Skeletal muscle tissue (tissue), 4 donors: ENCODE measurements around the gene ARID5B. TPM values are rescaled to one million over a fixed set of nuclear protein-coding genes. Genes with fewer than 3 reads are reported as not detected.
"Not testable (repeated sequence)": the region's sequence is repeated elsewhere in the genome, so short reads cannot be mapped to it uniquely, and the experiment has no call there.

ENCODE experiments used
- H3K27ac ChIP-seq: one replicate; pipeline ENCODE4 v1.7.0; 2013; ENCODE audit warnings: mild to moderate bottlenecking, low read depth, low read length, inconsistent platforms
- H3K27me3 ChIP-seq, 3 donors: one replicate each; pipeline ENCODE4 v1.7.0; 2013; ENCODE audit warnings: low read length in 3 of 3; ENCODE audit not compliant: control insufficient read depth in 3 of 3, insufficient read depth in 3 of 3
- H3K36me3 ChIP-seq, 3 donors: one replicate each; pipeline ENCODE4 v1.7.0; 2013; ENCODE audit warnings: low read length in 3 of 3; ENCODE audit not compliant: control insufficient read depth in 3 of 3, insufficient read depth in 3 of 3
- H3K4me1 ChIP-seq, 3 donors: one replicate each; pipeline ENCODE4 v1.7.0; 2013; ENCODE audit warnings: low read length in 3 of 3, mild to moderate bottlenecking in 3 of 3; ENCODE audit not compliant: control insufficient read depth in 3 of 3, insufficient read depth in 3 of 3
- H3K4me3 ChIP-seq, 3 donors: one replicate each; pipeline ENCODE4 v1.7.0; 2013; ENCODE audit warnings: low read length in 3 of 3
- H3K9ac ChIP-seq, 3 donors: one replicate each; pipeline ENCODE4 v1.7.0; 2013; ENCODE audit warnings: low read length in 3 of 3, mild to moderate bottlenecking in 3 of 3, moderate library complexity in 2 of 3, low read depth in 1 of 3
- H3K9me3 ChIP-seq, 3 donors: one replicate each; pipeline ENCODE4 v1.7.0; 2013; ENCODE audit warnings: low read length in 3 of 3; ENCODE audit not compliant: control insufficient read depth in 3 of 3
- total RNA-seq: library from RNA; depleted of rRNA; stranded (reverse); fragments of >200 nt; gene quantifications from one replicate; pipeline ENCODE4 v1.2.3, GENCODE V29; 2014
- donor health status: Osteomylitis.

The ARID5B gene
- total RNA-seq: 27.7 TPM

GRCh38 chr10:61900829-61901792 is at the start of gene ARID5B:
ARID5B (plus strand) TSS chr10:61901699; CDS start chr10:61901710, 11 bp downstream.
- H3K9me3 ChIP-seq: no peaks in the 10 kb centered on the region
- H3K9ac ChIP-seq: peak within 1 kb of the TSS; percentile 77 to 88 (median 87)
- H3K36me3 ChIP-seq: no peaks in the 10 kb centered on the region
- no peaks in the 10 kb centered on the region for H3K27me3 ChIP-seq
- H3K27ac ChIP-seq: peak within 1 kb of the TSS; percentile 96
- H3K4me1 ChIP-seq: peaks cover 17 to 29% (median 24%) of the 10 kb centered on the region in 3 donors
- peak within 1 kb of the TSS; percentile 79 to 99 (median 88) for H3K4me3 ChIP-seq

GRCh38 chr10:61852261-61852660 is 49.2 kb upstream of the ARID5B start:
- H3K27me3 ChIP-seq: no peaks in the 10 kb centered on the region
- H3K4me3 ChIP-seq: no peak overlapping the region
- no peaks in the 10 kb centered on the region for H3K36me3 ChIP-seq
- H3K27ac ChIP-seq: no peak overlapping the region
- H3K9me3 ChIP-seq: no peaks in the 10 kb centered on the region
- no peak overlapping the region for H3K9ac ChIP-seq
- no peaks in the 10 kb centered on the region for H3K4me1 ChIP-seq

- H3K9me3 ChIP-seq: no peaks in the 10 kb centered on the region
- no peaks in the 10 kb centered on the region for H3K36me3 ChIP-seq
- H3K4me1 ChIP-seq: no peaks in the 10 kb centered on the region
- H3K9ac ChIP-seq: no peak overlapping the region
- H3K27ac ChIP-seq: no peak overlapping the region
- H3K4me3 ChIP-seq: no peak overlapping the region
- no peaks in the 10 kb centered on the region for H3K27me3 ChIP-seq
Observed at GRCh38 chr10:61855771-61856170, 45.7 kb upstream of the ARID5B start.

GRCh38 chr10:61857746-61858145 is 43.8 kb upstream of the ARID5B start:
- H3K27me3 ChIP-seq: no peaks in the 10 kb centered on the region
- no peaks in the 10 kb centered on the region for H3K36me3 ChIP-seq
- H3K4me3 ChIP-seq: no peak overlapping the region
- no peak overlapping the region for H3K27ac ChIP-seq
- no peak overlapping the region for H3K9ac ChIP-seq
- no peaks in the 10 kb centered on the region for H3K9me3 ChIP-seq
- H3K4me1 ChIP-seq: no peaks in the 10 kb centered on the region

GRCh38 chr10:61859786-61860185 is 41.7 kb upstream of the ARID5B start:
- no peaks in the 10 kb centered on the region for H3K9me3 ChIP-seq
- H3K27me3 ChIP-seq: no peaks in the 10 kb centered on the region
- no peak overlapping the region for H3K4me3 ChIP-seq
- H3K9ac ChIP-seq: no peak overlapping the region
- H3K4me1 ChIP-seq: no peaks in the 10 kb centered on the region
- H3K36me3 ChIP-seq: no peaks in the 10 kb centered on the region
- H3K27ac ChIP-seq: no peak overlapping the region

GRCh38 chr10:61860964-61861758 is 40.3 kb upstream of the ARID5B start:
- no peaks in the 10 kb centered on the region for H3K9me3 ChIP-seq

GRCh38 chr10:61863981-61864380 is 37.5 kb upstream of the ARID5B start:
- no peaks in the 10 kb centered on the region for H3K36me3 ChIP-seq
- H3K4me1 ChIP-seq: no peaks in the 10 kb centered on the region
- no peaks in the 10 kb centered on the region for H3K27me3 ChIP-seq
- H3K27ac ChIP-seq: no peak overlapping the region
- H3K9me3 ChIP-seq: no peaks in the 10 kb centered on the region
- no peak overlapping the region for H3K9ac ChIP-seq
- no peak overlapping the region for H3K4me3 ChIP-seq

More at GRCh38 chr10:61860964-61861758, 40.3 kb upstream of the ARID5B start:
- Histone ChIP-seq H3K36me3 (no peaks in the 10 kb centered on the region), H3K4me3 (no peak overlapping the region), H3K27ac (no peak overlapping the region), H3K4me1 (no peaks in the 10 kb centered on the region), H3K27me3 (no peaks in the 10 kb centered on the region), H3K9ac (no peak overlapping the region)

- H3K9me3 ChIP-seq: no peaks in the 10 kb centered on the region
- H3K4me1 ChIP-seq: peaks cover 0 to 4% (median 0%) of the 10 kb centered on the region in 3 donors
- H3K36me3 ChIP-seq: no peaks in the 10 kb centered on the region
- no peak overlapping the region for H3K9ac ChIP-seq
- no peak overlapping the region for H3K27ac ChIP-seq
- no peaks in the 10 kb centered on the region for H3K27me3 ChIP-seq
- H3K4me3 ChIP-seq: peak overlapping the region in 1 of 3 donors; percentile 1
Observed at GRCh38 chr10:61866700-61867368, 34.7 kb upstream of the ARID5B start.

GRCh38 chr10:61867374-61867773 is 34.1 kb upstream of the ARID5B start:
- not testable (repeated sequence) for H3K9ac ChIP-seq, H3K4me1 ChIP-seq, H3K27me3 ChIP-seq, H3K27ac ChIP-seq, H3K36me3 ChIP-seq, H3K9me3 ChIP-seq
- H3K4me3 ChIP-seq: peak overlapping the region in 1 of 3 donors; percentile 1
